GM19397 (cell line): Measurements from ENCODE around the gene MXRA8.
A peak's percentile ranks its signal among the peaks of the same experiment; 100 is the strongest.

Experiments used
- ATAC-seq: cut with Tn5 transposase; IDR thresholded peaks from one replicate; pipeline ENCODE4 v1.9.1; 2021; ENCODE audit warnings: mild to moderate bottlenecking, moderate library complexity; ENCODE audit not compliant: unreplicated experiment

Gene MXRA8

GRCh38 chr1:1352786-1353388 lies 5.5 kb downstream of the MXRA8 start:
- no peak for ATAC-seq

GRCh38 chr1:1351511-1352427 lies 6.6 kb downstream of the MXRA8 start:
- no peak for ATAC-seq

DNA sequence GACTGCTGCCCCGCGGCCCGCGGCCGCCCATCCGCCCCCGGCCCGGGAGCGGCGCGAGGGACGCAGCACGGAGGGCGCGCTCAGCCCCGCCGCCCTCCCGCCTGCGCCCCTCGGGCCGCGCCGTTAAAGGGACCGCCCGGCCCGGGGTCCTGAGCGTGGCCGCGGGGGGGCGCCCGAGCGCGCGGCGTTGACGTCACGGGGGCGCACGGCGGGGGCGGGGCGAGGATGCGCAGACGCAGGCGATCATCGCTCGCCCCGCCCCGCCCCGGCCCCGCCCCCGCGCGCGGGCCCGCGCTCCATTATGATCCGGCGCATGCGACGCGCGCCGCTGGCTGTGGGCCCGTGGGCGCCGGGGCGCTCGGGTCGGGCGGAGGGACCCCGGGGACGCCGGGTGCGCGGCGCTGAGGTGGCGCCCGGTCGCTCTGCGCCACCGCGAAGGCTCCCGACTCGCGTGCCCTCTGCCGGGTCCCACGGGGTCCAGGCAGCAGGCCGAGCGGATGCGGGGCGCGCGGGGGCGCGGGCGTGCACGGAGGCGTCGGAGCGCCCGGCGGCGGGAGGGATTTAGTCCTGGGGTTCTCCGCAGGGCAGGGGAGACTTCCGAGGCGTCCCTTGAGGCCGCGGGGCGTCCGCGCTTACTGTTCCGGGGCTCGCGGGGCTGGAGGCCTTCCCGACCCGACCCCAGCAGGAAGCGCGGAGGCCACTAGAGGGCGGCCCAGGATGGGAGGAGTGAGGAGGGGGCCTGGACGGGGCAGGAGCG lies 8.9 kb downstream of the MXRA8 start, which contains the start of gene DVL1:
TSS of gene DVL1 (minus strand) at position 163 of the 757 bp plus-strand sequence. CDS start 353 bp downstream, outside the sequence.
- peak; percentile 62 for ATAC-seq

- peak; percentile 36 for ATAC-seq
Measured at GRCh38 chr1:1348420-1349255, 9.7 kb downstream of the MXRA8 start.

DNA sequence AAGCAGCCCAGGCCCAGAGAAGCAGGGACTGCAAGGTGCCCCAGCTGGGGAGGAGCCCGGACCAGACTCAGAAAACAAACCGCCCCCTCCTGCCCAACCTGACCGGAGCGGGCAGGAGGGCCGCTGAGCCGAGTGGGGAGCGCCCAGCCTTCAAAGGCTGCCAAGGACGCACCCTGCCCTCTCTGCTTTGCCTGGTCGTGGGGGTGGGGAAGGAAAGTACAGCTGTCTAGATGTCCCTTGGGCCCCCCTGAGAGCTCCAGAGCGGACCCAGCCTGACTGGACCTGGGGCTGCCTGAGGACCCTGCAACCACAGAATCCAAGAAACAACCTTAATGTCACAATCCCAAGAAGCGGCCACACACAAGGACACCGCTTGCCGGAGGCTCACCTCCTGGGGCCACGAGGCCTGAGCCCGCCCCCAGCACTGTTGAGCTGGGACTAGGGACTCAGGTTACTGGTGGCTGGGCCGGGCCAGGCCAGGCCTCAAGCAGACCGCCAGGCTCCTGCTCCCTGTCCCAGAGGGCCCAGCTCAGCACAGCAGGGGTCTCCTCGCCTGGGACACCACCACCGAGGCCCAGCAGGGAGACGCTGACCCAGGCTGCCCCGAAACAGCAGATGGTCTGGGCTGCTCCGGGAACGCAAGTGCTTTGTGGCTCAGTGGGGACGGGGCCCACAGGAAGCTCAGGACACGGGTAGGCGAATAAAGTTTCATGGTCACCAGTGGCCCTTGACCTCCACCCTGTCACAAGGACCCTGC lies 10.5 kb downstream of the MXRA8 start:
- no peak for ATAC-seq

DNA sequence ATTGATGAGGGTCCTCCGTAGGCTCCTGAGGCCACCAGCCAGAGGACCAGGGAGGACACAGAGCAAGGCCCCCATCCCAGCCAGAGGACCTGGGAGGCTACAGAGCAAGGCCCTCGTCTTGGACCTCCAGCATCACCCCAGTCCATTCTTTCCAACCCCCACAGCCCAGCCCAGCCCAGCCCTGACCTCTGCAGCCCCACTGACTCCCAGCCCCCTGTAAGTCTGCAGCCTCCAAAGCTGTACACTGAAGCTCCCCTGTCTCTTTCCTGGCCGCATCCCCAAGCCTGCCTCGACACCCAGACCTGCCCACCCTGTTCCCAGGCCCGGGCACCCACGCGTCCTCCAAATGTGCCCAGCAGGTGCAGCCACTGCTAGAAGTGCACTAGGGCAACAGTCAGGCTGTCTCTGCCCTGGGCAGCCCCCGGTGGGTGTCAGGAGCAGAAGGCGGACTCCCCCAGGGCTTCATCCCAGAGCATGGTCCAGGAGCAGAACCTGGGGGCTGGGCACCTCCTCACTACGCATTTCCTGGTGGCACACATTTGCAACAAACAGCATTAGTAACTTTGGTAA lies 11.2 kb downstream of the MXRA8 start:
- ATAC-seq: no peak

DNA sequence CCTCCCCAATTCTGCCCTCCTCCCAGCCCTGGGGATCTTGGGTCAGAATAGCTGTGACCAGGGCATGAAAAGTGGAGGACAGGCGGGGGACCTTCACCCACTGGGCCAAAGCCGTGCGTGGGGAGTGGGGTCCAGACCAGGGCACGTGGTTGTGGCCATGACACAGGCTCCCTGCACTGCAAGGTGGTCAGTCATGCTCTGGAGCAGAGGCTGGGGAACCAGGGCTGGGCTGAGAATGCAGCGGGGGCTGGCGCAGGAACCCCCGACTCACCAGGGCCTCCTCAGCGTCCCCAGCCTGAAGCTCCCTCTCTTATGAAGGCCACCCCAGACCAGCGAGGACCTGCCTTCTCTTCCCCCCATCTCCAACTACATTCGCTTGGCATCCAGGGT lies 11.9 kb downstream of the MXRA8 start:
- no peak for ATAC-seq

GRCh38 chr1:1345860-1346500 lies 12.4 kb downstream of the MXRA8 start:
- no peak for ATAC-seq

GRCh38 chr1:1345384-1345783 lies 13.0 kb downstream of the MXRA8 start:
- no peak for ATAC-seq

DNA sequence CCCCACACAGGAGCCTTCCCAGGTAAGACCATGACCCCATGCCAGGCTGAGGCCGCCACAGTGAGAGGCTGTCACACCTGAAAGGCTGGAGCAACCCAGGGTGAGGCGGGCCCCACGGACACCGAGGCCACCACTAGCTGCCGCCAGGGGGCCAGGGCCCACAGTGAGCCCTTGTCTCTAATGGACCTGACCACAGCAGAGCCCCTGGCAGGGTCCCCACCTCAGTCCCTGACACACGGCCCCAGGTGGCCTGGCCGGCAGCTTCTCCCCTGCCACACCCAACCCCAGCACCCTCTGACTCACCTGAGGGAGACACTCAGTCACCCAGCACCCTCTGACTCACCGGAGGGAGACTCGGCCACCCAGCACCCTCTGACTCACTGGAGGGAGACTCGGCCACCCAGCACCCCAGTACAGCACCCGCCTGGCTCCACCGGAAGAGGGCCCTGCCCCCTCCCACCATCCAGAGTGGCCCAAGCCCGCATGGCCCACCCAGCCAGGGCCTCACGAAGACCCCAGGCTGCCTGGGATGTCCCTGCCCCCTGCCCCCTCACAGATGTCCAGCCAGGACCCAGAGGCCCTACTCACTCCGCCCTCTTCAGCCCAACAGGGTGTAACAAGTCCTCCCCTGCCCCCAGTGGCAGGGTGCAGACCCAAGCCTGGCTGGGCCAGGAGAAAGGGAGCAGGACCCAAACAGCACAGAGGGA lies 13.5 kb downstream of the MXRA8 start:
- no peak for ATAC-seq

GRCh38 chr1:1343811-1344421 lies 14.4 kb downstream of the MXRA8 start:
- ATAC-seq: no peak

DNA sequence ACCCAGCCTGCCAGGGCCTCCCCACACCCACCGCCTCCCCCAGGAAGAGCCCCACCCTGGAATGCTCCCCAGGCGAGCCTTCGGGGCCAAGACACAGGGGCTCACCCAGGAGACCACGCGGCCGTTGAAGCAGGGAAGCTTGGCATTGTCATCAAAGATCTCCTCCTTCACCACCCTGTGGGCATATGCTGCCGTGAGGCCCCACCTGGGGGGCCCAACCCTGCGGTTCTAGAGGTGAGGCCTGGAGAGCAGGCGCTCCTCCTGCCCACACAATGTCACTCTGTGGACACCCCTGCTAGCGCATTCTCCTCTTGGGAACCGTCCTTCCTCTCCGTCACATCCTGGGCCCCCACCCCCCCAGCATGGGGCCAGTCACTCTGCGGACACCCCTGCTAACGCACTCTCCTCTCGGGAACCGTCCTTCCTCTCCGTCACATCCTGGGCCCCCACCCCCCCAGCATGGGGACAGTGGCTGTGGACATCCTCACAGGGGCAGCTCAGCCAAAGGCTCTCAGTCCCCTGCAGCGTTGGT lies 15.7 kb downstream of the MXRA8 start:
- ATAC-seq: no peak

- ATAC-seq: no peak
Measured at GRCh38 chr1:1342061-1342562, 16.2 kb downstream of the MXRA8 start.

- no peak for ATAC-seq
Measured at GRCh38 chr1:1341549-1342021, 16.8 kb downstream of the MXRA8 start.

- ATAC-seq: no peak
Measured at GRCh38 chr1:1340791-1341548, 17.4 kb downstream of the MXRA8 start.

GRCh38 chr1:1340185-1340584 lies 18.2 kb downstream of the MXRA8 start:
- ATAC-seq: no peak

GRCh38 chr1:1338278-1338677 lies 20.1 kb downstream of the MXRA8 start:
- no peak for ATAC-seq
